Stromal cell of bone marrow (primary cell): ENCODE data around the gene TMEM163.
"Not testable (repeated sequence)": the region's sequence is repeated elsewhere in the genome, so short reads cannot be mapped to it uniquely, and the experiment has no call there.

ENCODE experiments used
- DNase-seq: peaks from one replicate; pipeline ENCODE4 v3.0.0-alpha.2; 2012; ENCODE audit warnings: low read depth

The TMEM163 gene

GRCh38 chr2:134663451-134664450 lies 55.0 kb downstream of the TMEM163 start:
- DNase-seq, result no peak

DNA sequence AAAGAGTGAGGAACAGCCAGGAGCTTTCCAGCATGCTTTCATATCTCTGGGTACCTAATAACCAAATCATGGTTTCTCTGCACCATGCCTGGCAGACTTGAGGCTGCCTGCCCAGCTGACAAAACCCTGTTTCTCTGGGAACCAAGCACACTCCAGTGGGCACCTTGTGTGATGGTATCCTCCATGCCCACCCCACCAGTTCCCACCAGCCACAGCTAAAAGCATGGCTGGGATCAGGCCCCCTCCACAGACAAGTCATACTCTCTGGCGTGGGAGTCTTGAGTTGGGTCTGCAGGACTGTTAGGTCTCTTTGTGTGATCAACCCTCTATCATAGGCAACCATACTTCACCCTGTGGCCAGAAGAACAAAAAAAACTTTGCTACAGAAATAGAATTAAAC lies 56.0 kb downstream of the TMEM163 start:
- DNase-seq, result no peak

DNA sequence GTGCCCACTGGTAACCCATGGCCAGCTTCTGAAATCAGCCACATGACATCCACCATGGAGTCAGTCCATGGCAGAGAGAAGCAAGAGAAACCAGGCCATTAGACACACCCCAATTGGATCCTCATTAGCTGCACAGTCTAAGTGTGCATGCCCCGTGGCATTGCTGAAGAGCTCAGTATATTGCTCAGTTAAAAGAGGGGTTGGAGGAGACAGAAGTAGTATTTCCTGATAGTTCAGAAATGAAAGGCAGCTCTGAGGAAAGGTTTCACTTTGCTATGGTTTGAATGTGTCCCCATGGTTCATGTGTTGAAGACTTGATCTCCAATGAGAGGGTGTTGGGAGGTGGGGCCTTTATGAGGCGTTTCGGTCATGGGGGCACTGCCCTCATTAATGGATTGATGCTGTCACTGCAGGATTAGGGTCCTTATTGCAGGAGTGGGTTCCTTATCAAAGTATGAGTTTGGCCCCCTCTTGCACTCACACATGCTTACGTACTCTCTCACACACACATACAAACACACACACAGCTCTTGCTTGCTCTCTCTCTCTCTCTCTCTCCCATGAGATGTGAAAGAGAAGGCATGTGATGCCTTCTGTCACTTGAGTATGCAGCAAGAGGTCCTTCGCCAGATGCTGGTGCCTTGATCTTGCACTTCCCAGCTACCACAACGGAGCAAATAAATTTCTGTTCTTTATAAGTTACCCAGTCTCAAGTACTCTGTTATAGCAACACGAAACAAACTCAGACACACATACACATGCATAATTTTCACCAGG lies 58.0 kb downstream of the TMEM163 start:
- no peak for DNase-seq

- no peak for DNase-seq
Measured at GRCh38 chr2:134659724-134660123, 59.1 kb downstream of the TMEM163 start.

DNA sequence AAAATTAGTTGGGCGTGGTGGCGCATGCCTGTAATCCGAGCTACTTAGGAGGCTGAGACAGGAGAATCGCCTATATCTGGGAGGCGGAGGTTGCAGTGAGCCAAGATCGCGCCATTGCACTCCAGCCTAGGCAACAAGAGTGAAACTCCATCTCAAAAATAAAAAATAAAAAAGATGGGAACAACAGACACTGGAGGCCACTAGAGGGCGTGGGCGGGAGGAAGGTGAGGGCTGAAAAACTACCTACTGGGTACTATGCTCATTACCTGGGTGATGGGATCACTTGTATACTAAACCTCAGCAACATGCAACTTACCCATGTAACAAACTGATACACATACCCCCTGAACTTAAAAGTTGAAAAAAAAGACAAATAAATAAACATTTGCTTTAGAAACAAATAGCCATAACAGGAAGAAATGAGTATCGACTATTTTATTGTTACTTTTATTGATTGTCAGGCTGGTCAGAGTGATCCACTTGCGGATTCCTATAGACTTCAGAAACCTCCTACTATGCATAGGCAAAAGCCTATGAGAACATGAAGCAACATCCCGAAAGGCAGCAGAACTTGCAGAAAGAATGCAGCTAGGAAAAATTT lies 61.0 kb downstream of the TMEM163 start:
- DNase-seq, result no peak

DNA sequence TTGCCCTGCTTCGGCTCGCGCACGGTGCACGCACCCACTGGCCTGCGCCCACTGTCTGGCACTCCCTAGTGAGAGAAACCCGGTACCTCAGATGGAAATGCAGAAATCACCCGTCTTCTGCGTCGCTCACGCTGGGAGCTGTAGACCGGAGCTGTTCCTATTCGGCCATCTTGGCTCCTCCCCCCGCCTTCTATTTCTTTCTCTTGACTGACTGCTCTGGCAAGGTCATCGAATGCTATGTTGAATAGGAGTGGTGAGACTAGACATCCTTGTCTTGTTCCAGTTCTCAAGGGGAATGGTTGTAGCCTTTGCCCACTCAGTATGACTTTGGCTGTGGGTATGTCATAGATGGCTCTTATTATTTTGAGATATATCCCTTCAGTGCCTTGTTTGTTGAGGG lies 62.4 kb downstream of the TMEM163 start:
- not testable (repeated sequence) for DNase-seq

- no peak for DNase-seq
Measured at GRCh38 chr2:134648586-134648985, 70.2 kb downstream of the TMEM163 start.

DNA sequence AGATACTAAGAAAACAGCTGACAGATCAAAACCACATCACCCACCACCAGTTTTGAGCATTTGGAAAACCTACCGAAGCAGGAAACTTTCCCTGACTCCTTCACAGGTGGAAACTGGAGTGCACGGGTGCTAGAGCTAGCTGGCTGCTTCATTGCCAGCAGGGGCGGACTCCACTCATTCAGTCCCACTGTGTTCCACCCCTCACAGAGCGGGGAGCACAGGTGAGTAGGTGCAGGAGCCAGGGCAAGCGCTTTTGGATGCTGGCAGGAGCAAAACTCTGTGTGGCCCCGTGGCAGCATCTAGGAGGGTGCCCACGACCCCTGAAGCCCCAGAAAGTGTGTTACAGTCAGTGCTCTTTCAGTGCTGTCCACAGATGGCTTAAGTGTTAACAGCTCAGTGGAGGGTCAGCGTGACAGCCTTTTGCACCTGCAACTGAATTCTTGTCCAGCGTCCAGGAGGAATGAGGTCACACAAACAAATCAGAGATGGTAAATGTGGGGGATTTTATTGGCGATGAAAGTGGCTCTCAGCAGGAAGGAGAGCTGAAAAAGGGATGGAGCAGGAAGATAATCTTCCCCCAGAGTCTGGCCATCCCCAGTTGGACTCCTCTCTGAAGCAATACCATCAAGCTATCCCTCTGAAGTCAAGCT lies 71.1 kb downstream of the TMEM163 start:
- no peak for DNase-seq

- no peak for DNase-seq
Measured at GRCh38 chr2:134642938-134643337, 75.9 kb downstream of the TMEM163 start.

DNA sequence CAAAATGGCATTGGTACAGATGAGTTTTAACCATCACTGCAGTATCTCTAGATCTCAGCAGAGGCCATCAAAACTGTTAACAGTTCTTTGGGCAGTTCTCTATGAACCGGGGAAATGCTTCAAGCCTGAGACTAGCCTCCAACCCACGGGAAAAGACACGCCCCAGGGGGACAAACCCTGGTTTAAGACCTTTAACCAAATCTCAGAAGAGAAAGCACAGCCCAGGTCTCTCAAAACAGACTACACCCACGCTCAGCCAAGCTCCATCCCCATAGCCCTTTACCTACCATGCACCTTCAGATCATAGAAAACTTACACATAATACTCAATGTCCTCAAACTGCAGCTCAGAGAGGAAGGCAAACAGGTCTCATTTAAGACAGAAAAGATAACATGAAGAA lies 78.3 kb downstream of the TMEM163 start:
- DNase-seq, result no peak

DNA sequence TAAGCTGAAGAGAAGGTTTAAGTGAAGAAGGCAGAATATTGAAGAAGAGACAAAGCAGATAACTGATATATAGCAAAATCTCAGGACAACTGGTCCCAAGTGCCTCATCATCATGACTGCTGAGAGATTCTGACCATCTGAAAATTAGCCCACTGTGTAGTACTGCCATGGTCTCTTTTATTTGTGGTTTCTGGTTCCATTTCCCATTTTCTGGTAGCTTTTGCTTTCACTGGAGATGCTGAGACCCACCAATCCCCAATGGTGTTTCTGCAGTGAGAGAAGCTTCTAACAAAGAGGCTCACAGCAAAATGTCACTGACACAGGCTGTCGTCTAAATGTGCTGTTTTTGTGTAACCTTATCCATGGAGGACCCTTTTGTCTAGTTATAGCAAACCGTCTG lies 79.5 kb downstream of the TMEM163 start:
- no peak for DNase-seq

DNA sequence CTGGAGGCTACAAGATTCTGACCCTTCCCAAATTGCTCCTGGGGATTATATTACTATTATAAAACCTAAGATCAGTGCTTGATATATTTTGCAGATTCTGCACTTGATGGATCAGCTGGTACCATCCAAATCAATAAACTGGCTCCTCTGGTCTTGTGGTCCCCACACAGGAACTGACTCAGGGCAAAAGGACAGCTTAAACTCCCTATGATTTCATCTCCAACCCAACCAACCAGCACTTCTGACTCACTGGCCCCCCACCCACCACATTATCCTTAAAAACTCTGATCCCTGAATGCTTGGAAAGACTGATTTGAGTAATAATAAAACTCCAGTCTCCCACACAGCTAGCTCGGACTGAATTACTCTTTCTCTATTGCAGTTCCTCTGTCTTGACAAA lies 82.1 kb downstream of the TMEM163 start:
- no peak for DNase-seq

DNA sequence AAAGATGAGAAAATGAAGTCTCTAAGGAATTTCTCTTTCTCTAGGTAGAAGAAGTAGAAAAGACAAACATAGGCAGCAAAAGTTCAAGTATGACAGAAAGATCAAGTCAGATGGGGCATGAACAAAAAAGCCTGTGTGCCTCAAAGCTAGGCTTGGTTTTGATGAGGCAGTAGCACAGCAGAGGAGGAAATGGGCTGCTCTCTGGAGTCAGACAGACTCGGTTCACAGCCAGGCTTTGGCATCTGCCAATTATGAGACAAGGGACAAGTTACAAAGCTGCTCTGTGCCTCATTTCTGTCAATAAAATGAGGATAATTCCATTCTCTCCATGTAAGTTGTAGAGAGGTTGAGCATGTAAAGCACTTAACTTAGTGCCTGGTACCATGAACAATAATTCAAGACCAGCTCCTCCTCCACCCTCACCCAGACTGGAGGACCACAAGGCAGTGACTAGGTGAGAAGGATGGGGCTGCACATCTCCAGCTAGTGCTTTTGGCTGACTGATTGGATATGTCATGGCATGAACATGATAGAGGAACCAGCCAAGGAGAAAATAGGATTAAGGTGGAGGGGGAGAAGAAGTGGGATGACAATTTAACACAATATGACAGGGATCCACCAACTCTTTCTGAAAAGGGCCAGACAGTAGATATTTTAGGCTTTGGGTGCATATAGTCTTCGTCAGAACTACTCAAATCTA lies 84.6 kb downstream of the TMEM163 start:
- no peak for DNase-seq

GRCh38 chr2:134630504-134631159 lies 88.2 kb downstream of the TMEM163 start:
- DNase-seq, result no peak

- DNase-seq, result no peak
Measured at GRCh38 chr2:134628453-134628852, 90.3 kb downstream of the TMEM163 start.

- DNase-seq, result no peak
Measured at GRCh38 chr2:134626781-134627180, 92.0 kb downstream of the TMEM163 start.

- DNase-seq, result no peak
Measured at GRCh38 chr2:134625311-134625710, 93.5 kb downstream of the TMEM163 start.

- no peak for DNase-seq
Measured at GRCh38 chr2:134623796-134624195, 95.0 kb downstream of the TMEM163 start.

GRCh38 chr2:134623046-134623445 lies 95.8 kb downstream of the TMEM163 start:
- DNase-seq, result no peak

DNA sequence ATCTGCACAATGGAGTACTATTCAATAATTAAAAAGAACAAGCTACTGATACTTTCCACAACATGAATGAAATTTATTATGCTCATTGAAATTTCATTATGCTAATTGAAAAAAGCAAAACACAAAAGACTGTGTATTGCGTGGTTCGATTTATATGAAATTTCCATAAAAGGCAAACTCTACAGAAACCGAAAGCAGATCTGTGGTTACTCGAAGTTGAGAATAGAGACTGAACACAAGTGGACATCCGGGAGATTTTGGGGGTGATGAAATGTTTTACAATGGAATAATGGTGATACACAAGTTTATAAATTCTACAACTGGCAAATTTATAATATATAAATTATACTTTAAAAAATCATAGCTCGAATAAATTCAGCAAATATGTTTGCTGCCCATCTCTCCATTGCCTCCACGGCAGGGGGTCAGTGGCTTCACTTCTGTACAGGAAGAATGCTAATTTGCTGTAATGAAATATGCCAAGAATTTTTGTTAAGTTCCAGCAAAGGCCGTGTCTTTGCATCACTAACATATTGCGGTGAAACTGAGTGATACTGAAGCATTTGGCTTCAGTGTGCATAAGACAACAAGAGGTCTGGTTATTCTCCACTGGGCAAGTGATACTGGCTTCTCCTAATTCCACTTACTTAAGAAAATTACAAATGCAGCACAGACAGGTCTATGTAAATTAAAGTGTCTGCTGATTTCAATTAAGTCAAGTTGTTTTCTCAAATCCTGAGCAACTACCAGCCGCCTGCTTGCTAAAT lies 96.7 kb downstream of the TMEM163 start:
- no peak for DNase-seq
